HG03139 (cell line): Measurements from ENCODE around the gene DNAJA1.

ENCODE experiments used
- ATAC-seq: cut with Tn5 transposase; IDR thresholded peaks from one replicate; pipeline ENCODE4 v1.9.1; 2021; ENCODE audit not compliant: unreplicated experiment

Gene DNAJA1

GRCh38 chr9:33025572-33026342 is 684 bp downstream of the DNAJA1 start:
- peak; percentile 38 for ATAC-seq

GRCh38 chr9:33029231-33029786 is 4.2 kb downstream of the DNAJA1 start:
- ATAC-seq, result no peak

- ATAC-seq, result no peak
These were observed 5.2 kb downstream of the DNAJA1 start for GRCh38 chr9:33030285-33030684.

GRCh38 chr9:33032292-33032691 is 7.2 kb downstream of the DNAJA1 start:
- ATAC-seq, result no peak

GRCh38 chr9:33032865-33033264 is 7.8 kb downstream of the DNAJA1 start:
- no peak for ATAC-seq

- no peak for ATAC-seq
These were observed 15.8 kb downstream of the DNAJA1 start for GRCh38 chr9:33040792-33041431.

GRCh38 chr9:33041432-33042188 is 16.5 kb downstream of the DNAJA1 start:
- ATAC-seq, result no peak

- ATAC-seq, result no peak
These were observed 17.4 kb downstream of the DNAJA1 start for GRCh38 chr9:33042473-33042872.

- no peak for ATAC-seq
These were observed 18.6 kb downstream of the DNAJA1 start for GRCh38 chr9:33043671-33044070.

- ATAC-seq, result peak; percentile 74
These were observed 19.1 kb downstream of the DNAJA1 start for GRCh38 chr9:33044162-33044673.

- no peak for ATAC-seq
These were observed 19.7 kb downstream of the DNAJA1 start for GRCh38 chr9:33044677-33045282.

GRCh38 chr9:33046061-33046460 is 21.0 kb downstream of the DNAJA1 start:
- no peak for ATAC-seq

GRCh38 chr9:33048054-33048465 is 23.0 kb downstream of the DNAJA1 start:
- ATAC-seq, result no peak

- ATAC-seq, result no peak
These were observed 24.7 kb downstream of the DNAJA1 start for GRCh38 chr9:33049680-33050361.

- no peak for ATAC-seq
These were observed 26.1 kb downstream of the DNAJA1 start for GRCh38 chr9:33051144-33051543.

- ATAC-seq, result peak; percentile 70
These were observed 40.3 kb downstream of the DNAJA1 start for GRCh38 chr9:33065157-33066076.

GRCh38 chr9:33068991-33069390 is 43.9 kb downstream of the DNAJA1 start:
- no peak for ATAC-seq

- ATAC-seq, result peak; percentile 99
These were observed 51.3 kb downstream of the DNAJA1 start, which contains the start of gene SMU1 for GRCh38 chr9:33076046-33077004. TSS of gene SMU1 (minus strand) at chr9:33076674. CDS start at chr9:33076608, 66 bp downstream.
